GM23338 (cell line): ENCODE data around the gene ETFA. TPM values are rescaled to one million over a fixed set of nuclear protein-coding genes. Genes with fewer than 3 reads are reported as not detected.

ENCODE experiments used
- ATAC-seq: fragments of 200-7000 bp; cut with Tn5 transposase; 3 replicates; pipeline ENCODE4 v1.9.1; 2020
- DNase-seq: peaks from one replicate; pipeline ENCODE4 v3.0.0-alpha.2; 2015; ENCODE audit warnings: low spot score
- H2AFZ ChIP-seq: fragments of 200-600 bp; sonication (generic); 2 replicates; pipeline ENCODE4 v1.8.0; 2016; ENCODE audit warnings: antibody characterized with exemption, mild to moderate bottlenecking, moderate library complexity
- H3F3A ChIP-seq: fragments of 200-600 bp; sonication (generic); replicated peaks from 2 replicates; pipeline ENCODE4 v1.8.0; 2017; ENCODE audit warnings: antibody characterized with exemption, mixed run types, low read depth
- H3K27ac ChIP-seq: fragments of 200-600 bp; sonication (generic); 2 replicates; pipeline ENCODE4 v1.6.1; 2016; ENCODE audit warnings: low read depth
- H3K27me3 ChIP-seq: fragments of 200-600 bp; sonication (generic); 2 replicates; pipeline ENCODE4 v1.8.0; 2016; ENCODE audit warnings: mild to moderate bottlenecking, mixed run types, moderate library complexity; ENCODE audit not compliant: insufficient read depth
- H3K36me3 ChIP-seq: fragments of 200-600 bp; sonication (generic); 2 replicates; pipeline ENCODE4 v1.8.0; 2016; ENCODE audit warnings: mild to moderate bottlenecking; ENCODE audit not compliant: insufficient read depth
- H3K4me1 ChIP-seq: fragments of 200-600 bp; sonication (generic); 2 replicates; pipeline ENCODE4 v1.8.0; 2016; ENCODE audit warnings: mild to moderate bottlenecking, moderate library complexity; ENCODE audit not compliant: insufficient read depth
- H3K4me2 ChIP-seq: fragments of 200-600 bp; sonication (generic); 2 replicates; pipeline ENCODE4 v1.7.1; 2017; ENCODE audit warnings: mixed run types
- H3K4me3 ChIP-seq: fragments of 200-600 bp; sonication (generic); 2 replicates; pipeline ENCODE4 v1.6.1; 2016; ENCODE audit warnings: mixed run types
- H3K79me2 ChIP-seq: fragments of 200-600 bp; sonication (generic); replicated peaks from 2 replicates; pipeline ENCODE4 v1.8.0; 2017; ENCODE audit warnings: mild to moderate bottlenecking; ENCODE audit not compliant: insufficient read depth
- H3K9me2 ChIP-seq: fragments of 200-600 bp; sonication (generic); 2 replicates; pipeline ENCODE4 v1.8.0; 2017; ENCODE audit not compliant: insufficient read depth
- H4K20me1 ChIP-seq: fragments of 200-600 bp; sonication (generic); replicated peaks from 2 replicates; pipeline ENCODE4 v1.8.0; 2017; ENCODE audit warnings: mild to moderate bottlenecking; ENCODE audit not compliant: insufficient read depth
- H3K27ac Mint-ChIP-seq: 2 replicates; pipeline ENCODE4 v1.8.0; 2020; ENCODE audit warnings: inconsistent platforms, mild to moderate bottlenecking, moderate library complexity, mixed read lengths
- H3K27me3 Mint-ChIP-seq: 3 replicates; pipeline ENCODE4 v1.8.0; 2022; ENCODE audit warnings: low read depth, mild to moderate bottlenecking, moderate library complexity, mixed read lengths, inconsistent platforms; ENCODE audit not compliant: insufficient read depth, poor library complexity
- H3K36me3 Mint-ChIP-seq: 3 replicates; pipeline ENCODE4 v1.8.0; 2021; ENCODE audit warnings: low read depth, mild to moderate bottlenecking, inconsistent platforms, moderate library complexity, mixed read lengths
- H3K4me1 Mint-ChIP-seq: 3 replicates; pipeline ENCODE4 v1.8.0; 2020; ENCODE audit warnings: mild to moderate bottlenecking, inconsistent platforms, mixed read lengths
- H3K4me3 Mint-ChIP-seq: 3 replicates; pipeline ENCODE4 v1.8.0; 2021; ENCODE audit warnings: moderate library complexity, mild to moderate bottlenecking, inconsistent platforms, mixed read lengths
- H3K9me3 Mint-ChIP-seq: 3 replicates; pipeline ENCODE4 v1.8.0; 2020; ENCODE audit warnings: moderate library complexity, mild to moderate bottlenecking, inconsistent platforms, mixed read lengths
- ETS1 ChIP-seq: IDR thresholded peaks from 2 replicates; pipeline ENCODE4 v1.6.1; 2016; ENCODE audit warnings: antibody characterized with exemption
- EZH2phosphoT487 ChIP-seq: fragments of 200-600 bp; sonication (generic); IDR thresholded peaks from one replicate; pipeline ENCODE4 v1.8.1; 2018; ENCODE audit warnings: antibody characterized with exemption; ENCODE audit not compliant: unreplicated experiment
- JUNB ChIP-seq: IDR thresholded peaks from one replicate; pipeline ENCODE4 v1.6.1; 2016; ENCODE audit warnings: antibody characterized with exemption; ENCODE audit not compliant: unreplicated experiment
- NANOG ChIP-seq: IDR thresholded peaks from 2 replicates; pipeline ENCODE4 v1.6.1; 2016; ENCODE audit warnings: antibody characterized with exemption, borderline replicate concordance
- POLR2AphosphoS5 ChIP-seq: IDR thresholded peaks from 2 replicates; pipeline ENCODE4 v1.6.1; 2016; ENCODE audit warnings: antibody characterized with exemption, low read depth
- STAT1 ChIP-seq: IDR thresholded peaks from one replicate; pipeline ENCODE4 v1.6.1; 2016; ENCODE audit warnings: antibody characterized with exemption; ENCODE audit not compliant: unreplicated experiment
- ZNF331 ChIP-seq: fragments of 250-450 bp; sonication (Bioruptor Pico); IDR thresholded peaks from 2 replicates; pipeline ENCODE4 v1.5.0; 2020; ENCODE audit warnings: low read depth, mild to moderate bottlenecking, moderate library complexity
- polyA plus RNA-seq: library from polyadenylated mRNA; unstranded; fragments of >200 nt; fragmentation: Nextera tagmentation; extraction: Ambion mirVana; gene quantifications from 2 replicates; pipeline ENCODE4 v1.2.1, GENCODE V29; 2016
- total RNA-seq: library from RNA; depleted of rRNA; stranded (reverse); fragments of >200 nt; shearing (Covaris generic); gene quantifications from 2 replicates; pipeline ENCODE4 v1.2.3, GENCODE V29; 2014
- TF ChIP-seq, protein P1 (sequence below): IDR thresholded peaks from one replicate; pipeline ENCODE4 v1.6.1; 2018; ENCODE audit warnings: antibody characterized with exemption; ENCODE audit not compliant: unreplicated experiment
- TF ChIP-seq, protein P2 (sequence below): fragments of 250-450 bp; sonication (Bioruptor Pico); IDR thresholded peaks from 2 replicates; pipeline ENCODE4 v1.5.0; 2020; ENCODE audit warnings: mild to moderate bottlenecking, moderate library complexity

The ETFA gene
- total and polyA plus RNA-seq, 2 experiments from 2014 or later = 52.9 to 69.1 TPM

- Histone ChIP-seq H3K4me2 (no peak overlapping the region), H3K4me3 (no peak overlapping the region), H3K4me1 (no peaks in the 10 kb centered on the region), H2AFZ (no peak overlapping the region), H3K36me3 (no peaks in the 10 kb centered on the region), H3F3A (no peaks in the 10 kb centered on the region), H3K9me2 (0 out of 2 replicates have a peak, but pooled peaks cover 4% of the 10 kb centered on the region), H3K27ac (no peak overlapping the region), H4K20me1 (no peaks in the 10 kb centered on the region), H3K27me3 (no peaks in the 10 kb centered on the region), H3K79me2 (no peaks in the 10 kb centered on the region)
- DNase-seq = no peak
- Mint-ChIP-seq H3K36me3 (no peaks in the 10 kb centered on the region), H3K4me1 (peaks cover 13% of the 10 kb centered on the region), H3K4me3 (no peak overlapping the region), H3K27me3 (peaks cover 11% of the 10 kb centered on the region), H3K9me3 (no peaks in the 10 kb centered on the region), H3K27ac (no peak overlapping the region)
- ATAC-seq = no peak
- TF ChIP-seq STAT1 = no peak
- no peak for TF ChIP-seq JUNB
- no peak for TF ChIP-seq POLR2AphosphoS5
- no peak for TF ChIP-seq ZNF331 (CRISPR knock-in tag)
- TF ChIP-seq, protein P1, sequence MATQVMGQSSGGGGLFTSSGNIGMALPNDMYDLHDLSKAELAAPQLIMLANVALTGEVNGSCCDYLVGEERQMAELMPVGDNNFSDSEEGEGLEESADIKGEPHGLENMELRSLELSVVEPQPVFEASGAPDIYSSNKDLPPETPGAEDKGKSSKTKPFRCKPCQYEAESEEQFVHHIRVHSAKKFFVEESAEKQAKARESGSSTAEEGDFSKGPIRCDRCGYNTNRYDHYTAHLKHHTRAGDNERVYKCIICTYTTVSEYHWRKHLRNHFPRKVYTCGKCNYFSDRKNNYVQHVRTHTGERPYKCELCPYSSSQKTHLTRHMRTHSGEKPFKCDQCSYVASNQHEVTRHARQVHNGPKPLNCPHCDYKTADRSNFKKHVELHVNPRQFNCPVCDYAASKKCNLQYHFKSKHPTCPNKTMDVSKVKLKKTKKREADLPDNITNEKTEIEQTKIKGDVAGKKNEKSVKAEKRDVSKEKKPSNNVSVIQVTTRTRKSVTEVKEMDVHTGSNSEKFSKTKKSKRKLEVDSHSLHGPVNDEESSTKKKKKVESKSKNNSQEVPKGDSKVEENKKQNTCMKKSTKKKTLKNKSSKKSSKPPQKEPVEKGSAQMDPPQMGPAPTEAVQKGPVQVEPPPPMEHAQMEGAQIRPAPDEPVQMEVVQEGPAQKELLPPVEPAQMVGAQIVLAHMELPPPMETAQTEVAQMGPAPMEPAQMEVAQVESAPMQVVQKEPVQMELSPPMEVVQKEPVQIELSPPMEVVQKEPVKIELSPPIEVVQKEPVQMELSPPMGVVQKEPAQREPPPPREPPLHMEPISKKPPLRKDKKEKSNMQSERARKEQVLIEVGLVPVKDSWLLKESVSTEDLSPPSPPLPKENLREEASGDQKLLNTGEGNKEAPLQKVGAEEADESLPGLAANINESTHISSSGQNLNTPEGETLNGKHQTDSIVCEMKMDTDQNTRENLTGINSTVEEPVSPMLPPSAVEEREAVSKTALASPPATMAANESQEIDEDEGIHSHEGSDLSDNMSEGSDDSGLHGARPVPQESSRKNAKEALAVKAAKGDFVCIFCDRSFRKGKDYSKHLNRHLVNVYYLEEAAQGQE = no peak
These were observed 107.7 kb downstream of the ETFA start for GRCh38 chr15:76203346-76204108.

DNA sequence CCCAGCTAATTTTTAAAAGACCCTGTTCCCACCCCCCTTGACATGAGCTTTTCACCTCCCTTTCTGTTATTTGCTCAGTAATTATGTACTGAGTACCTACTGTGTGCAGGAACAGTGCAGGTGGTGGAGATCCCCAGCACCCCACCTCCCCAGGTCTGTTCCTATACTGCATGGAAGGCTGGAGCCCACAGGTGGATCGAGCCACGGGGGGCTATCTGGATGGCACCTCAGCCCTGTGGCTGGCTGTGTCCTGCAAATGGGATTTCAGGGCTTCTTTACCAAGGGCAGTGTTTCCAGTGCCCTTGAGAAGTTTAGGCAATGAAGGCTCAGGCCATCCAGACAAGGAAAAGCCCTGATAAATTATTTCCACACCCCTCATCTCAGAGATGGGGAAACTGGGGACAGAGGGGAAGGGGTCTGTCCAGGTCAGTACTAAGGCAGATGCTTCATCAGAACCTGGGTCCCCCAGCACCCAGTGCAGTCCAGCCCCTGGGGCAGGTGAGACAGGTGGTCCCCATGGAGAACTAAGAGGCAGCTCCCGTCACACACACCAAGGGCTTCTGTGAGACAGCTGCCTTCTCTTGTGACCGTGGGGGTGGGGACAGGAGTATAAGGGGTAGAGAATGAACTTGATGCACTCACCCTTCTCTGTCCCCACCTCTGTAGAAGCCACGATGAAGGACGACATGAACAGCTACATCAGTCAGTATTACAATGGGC is 109.6 kb downstream of the ETFA start:
- Mint-ChIP-seq H3K36me3 (no peaks in the 10 kb centered on the region), H3K4me3 (no peak overlapping the region), H3K27ac (no peak overlapping the region), H3K9me3 (no peaks in the 10 kb centered on the region), H3K27me3 (peaks cover 8% of the 10 kb centered on the region), H3K4me1 (peaks cover 13% of the 10 kb centered on the region)
- no peaks in the 10 kb centered on the region for H3K27me3 ChIP-seq
- no peak overlapping the region for H2AFZ ChIP-seq
- no peak overlapping the region for H3K27ac ChIP-seq
- H3K9me2 ChIP-seq = no peaks in the 10 kb centered on the region
- no peaks in the 10 kb centered on the region for H3F3A ChIP-seq
- DNase-seq (no peak), ATAC-seq (no peak)
- H3K4me2 ChIP-seq = no peak overlapping the region
- no peaks in the 10 kb centered on the region for H3K79me2 ChIP-seq
- H4K20me1 ChIP-seq = no peaks in the 10 kb centered on the region
- H3K4me3 ChIP-seq = no peak overlapping the region
- no peaks in the 10 kb centered on the region for H3K4me1 ChIP-seq
- H3K36me3 ChIP-seq = no peaks in the 10 kb centered on the region
- TF ChIP-seq, protein P2, sequence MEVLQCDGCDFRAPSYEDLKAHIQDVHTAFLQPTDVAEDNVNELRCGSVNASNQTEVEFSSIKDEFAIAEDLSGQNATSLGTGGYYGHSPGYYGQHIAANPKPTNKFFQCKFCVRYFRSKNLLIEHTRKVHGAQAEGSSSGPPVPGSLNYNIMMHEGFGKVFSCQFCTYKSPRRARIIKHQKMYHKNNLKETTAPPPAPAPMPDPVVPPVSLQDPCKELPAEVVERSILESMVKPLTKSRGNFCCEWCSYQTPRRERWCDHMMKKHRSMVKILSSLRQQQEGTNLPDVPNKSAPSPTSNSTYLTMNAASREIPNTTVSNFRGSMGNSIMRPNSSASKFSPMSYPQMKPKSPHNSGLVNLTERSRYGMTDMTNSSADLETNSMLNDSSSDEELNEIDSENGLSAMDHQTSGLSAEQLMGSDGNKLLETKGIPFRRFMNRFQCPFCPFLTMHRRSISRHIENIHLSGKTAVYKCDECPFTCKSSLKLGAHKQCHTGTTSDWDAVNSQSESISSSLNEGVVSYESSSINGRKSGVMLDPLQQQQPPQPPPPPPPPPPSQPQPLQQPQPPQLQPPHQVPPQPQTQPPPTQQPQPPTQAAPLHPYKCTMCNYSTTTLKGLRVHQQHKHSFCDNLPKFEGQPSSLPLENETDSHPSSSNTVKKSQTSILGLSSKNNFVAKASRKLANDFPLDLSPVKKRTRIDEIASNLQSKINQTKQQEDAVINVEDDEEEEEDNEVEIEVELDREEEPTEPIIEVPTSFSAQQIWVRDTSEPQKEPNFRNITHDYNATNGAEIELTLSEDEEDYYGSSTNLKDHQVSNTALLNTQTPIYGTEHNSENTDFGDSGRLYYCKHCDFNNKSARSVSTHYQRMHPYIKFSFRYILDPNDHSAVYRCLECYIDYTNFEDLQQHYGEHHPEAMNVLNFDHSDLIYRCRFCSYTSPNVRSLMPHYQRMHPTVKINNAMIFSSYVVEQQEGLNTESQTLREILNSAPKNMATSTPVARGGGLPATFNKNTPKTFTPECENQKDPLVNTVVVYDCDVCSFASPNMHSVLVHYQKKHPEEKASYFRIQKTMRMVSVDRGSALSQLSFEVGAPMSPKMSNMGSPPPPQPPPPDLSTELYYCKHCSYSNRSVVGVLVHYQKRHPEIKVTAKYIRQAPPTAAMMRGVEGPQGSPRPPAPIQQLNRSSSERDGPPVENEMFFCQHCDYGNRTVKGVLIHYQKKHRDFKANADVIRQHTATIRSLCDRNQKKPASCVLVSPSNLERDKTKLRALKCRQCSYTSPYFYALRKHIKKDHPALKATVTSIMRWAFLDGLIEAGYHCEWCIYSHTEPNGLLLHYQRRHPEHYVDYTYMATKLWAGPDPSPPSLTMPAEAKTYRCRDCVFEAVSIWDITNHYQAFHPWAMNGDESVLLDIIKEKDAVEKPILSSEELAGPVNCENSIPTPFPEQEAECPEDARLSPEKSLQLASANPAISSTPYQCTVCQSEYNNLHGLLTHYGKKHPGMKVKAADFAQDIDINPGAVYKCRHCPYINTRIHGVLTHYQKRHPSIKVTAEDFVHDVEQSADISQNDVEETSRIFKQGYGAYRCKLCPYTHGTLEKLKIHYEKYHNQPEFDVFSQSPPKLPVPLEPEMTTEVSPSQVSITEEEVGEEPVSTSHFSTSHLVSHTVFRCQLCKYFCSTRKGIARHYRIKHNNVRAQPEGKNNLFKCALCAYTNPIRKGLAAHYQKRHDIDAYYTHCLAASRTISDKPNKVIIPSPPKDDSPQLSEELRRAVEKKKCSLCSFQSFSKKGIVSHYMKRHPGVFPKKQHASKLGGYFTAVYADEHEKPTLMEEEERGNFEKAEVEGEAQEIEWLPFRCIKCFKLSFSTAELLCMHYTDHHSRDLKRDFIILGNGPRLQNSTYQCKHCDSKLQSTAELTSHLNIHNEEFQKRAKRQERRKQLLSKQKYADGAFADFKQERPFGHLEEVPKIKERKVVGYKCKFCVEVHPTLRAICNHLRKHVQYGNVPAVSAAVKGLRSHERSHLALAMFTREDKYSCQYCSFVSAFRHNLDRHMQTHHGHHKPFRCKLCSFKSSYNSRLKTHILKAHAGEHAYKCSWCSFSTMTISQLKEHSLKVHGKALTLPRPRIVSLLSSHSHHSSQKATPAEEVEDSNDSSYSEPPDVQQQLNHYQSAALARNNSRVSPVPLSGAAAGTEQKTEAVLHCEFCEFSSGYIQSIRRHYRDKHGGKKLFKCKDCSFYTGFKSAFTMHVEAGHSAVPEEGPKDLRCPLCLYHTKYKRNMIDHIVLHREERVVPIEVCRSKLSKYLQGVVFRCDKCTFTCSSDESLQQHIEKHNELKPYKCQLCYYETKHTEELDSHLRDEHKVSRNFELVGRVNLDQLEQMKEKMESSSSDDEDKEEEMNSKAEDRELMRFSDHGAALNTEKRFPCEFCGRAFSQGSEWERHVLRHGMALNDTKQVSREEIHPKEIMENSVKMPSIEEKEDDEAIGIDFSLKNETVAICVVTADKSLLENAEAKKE = no peak
- TF ChIP-seq JUNB = no peak
- no peak for TF ChIP-seq STAT1
- no peak for TF ChIP-seq NANOG
- TF ChIP-seq POLR2AphosphoS5 = no peak
- TF ChIP-seq ETS1 = no peak
- no peak for TF ChIP-seq ZNF331 (CRISPR knock-in tag)
- TF ChIP-seq EZH2phosphoT487 = no peak
